OCI-LY3 (cell line): Measurements from ENCODE around the gene PKIG.

Experiments used
- H2AFZ ChIP-seq: fragments of 200-600, 300-600 bp; shearing (Covaris generic); 2 replicates; pipeline ENCODE4 v1.6.0; 2014; ENCODE audit warnings: antibody characterized with exemption, low read depth, low read length
- H3K27ac ChIP-seq: fragments of 200-600, 300-600 bp; sonication (generic); 2 replicates; pipeline ENCODE4 v1.5.1; 2014; ENCODE audit warnings: mild to moderate bottlenecking, low read length, moderate library complexity, mixed read lengths
- H3K27me3 ChIP-seq: fragments of 200-600, 300-600 bp; sonication (generic); 2 replicates; pipeline ENCODE4 v1.6.1; 2014; ENCODE audit warnings: low read depth, low read length, mixed read lengths
- H3K36me3 ChIP-seq: fragments of 200-600, 300-600 bp; sonication (generic); replicated peaks from 2 replicates; pipeline ENCODE3; 2014; ENCODE audit warnings: low read depth, low read length, mixed read lengths
- H3K4me1 ChIP-seq: fragments of 300-600, 200-600 bp; sonication (generic); 2 replicates; pipeline ENCODE4 v1.6.1; 2014; ENCODE audit warnings: low read length, mixed read lengths
- H3K4me2 ChIP-seq: fragments of 200-600, 300-600 bp; sonication (generic); 2 replicates; pipeline ENCODE4 v1.6.1; 2014; ENCODE audit warnings: low read length, mixed read lengths
- H3K4me3 ChIP-seq: fragments of 300-600, 200-600 bp; sonication (generic); 2 replicates; pipeline ENCODE4 v1.5.1; 2014; ENCODE audit warnings: antibody characterized with exemption, mild to moderate bottlenecking, low read length, moderate library complexity
- H3K79me2 ChIP-seq: fragments of 300-600, 200-600 bp; shearing (Covaris generic); 2 replicates; pipeline ENCODE4 v1.6.1; 2014; ENCODE audit warnings: mild to moderate bottlenecking, low read length, mixed read lengths
- H3K9ac ChIP-seq: fragments of 300-600, 200-600 bp; shearing (Covaris generic); 2 replicates; pipeline ENCODE4 v1.6.0; 2014; ENCODE audit warnings: mild to moderate bottlenecking, low read length, moderate library complexity
- H3K9me3 ChIP-seq: fragments of 200-600, 300-600 bp; shearing (Covaris generic); 2 replicates; pipeline ENCODE4 v1.6.1; 2014; ENCODE audit warnings: low read length, mixed read lengths; ENCODE audit not compliant: insufficient read depth
- H4K20me1 ChIP-seq: fragments of 200-600, 300-600 bp; sonication (generic); 2 replicates; pipeline ENCODE4 v1.6.1; 2016; ENCODE audit warnings: low read length, mixed read lengths; ENCODE audit not compliant: insufficient read depth
- CTCF ChIP-seq: fragments of 200-600, 300-600 bp; sonication (generic); IDR thresholded peaks from 2 replicates; pipeline ENCODE4 v1.5.1; 2014; ENCODE audit warnings: antibody characterized with exemption, low read length, low read depth
- EZH2phosphoT487 ChIP-seq: fragments of 200-600 bp; shearing (Covaris generic); IDR thresholded peaks from 2 replicates; pipeline ENCODE4 v1.6.1; 2018; ENCODE audit warnings: antibody characterized with exemption, mixed run types, low read depth

The PKIG gene

GRCh38 chr20:44594730-44595129 is 12.4 kb downstream of the PKIG start:
- no peak for TF ChIP-seq EZH2phosphoT487
- no peak for TF ChIP-seq CTCF
- Histone ChIP-seq H4K20me1 (peaks cover 98% of the 10 kb centered on the region), H3K9ac (peak overlapping the region; percentile 15), H3K9me3 (no peaks in the 10 kb centered on the region), H3K79me2 (peaks cover 100% of the 10 kb centered on the region), H2AFZ (no peak overlapping the region), H3K4me3 (peak overlapping the region; percentile 21; the same call in 1 of the 2 replicates), H3K27ac (peak overlapping the region; percentile 63), H3K36me3 (peaks cover 86% of the 10 kb centered on the region), H3K4me2 (peak overlapping the region; percentile 52), H3K27me3 (no peaks in the 10 kb centered on the region), H3K4me1 (peaks cover 92% of the 10 kb centered on the region)

GRCh38 chr20:44596010-44596409 is 13.6 kb downstream of the PKIG start:
- H3K4me1 ChIP-seq, result peaks cover 92% of the 10 kb centered on the region
- peak overlapping the region; percentile 4; the same call in 1 of the 2 replicates for H3K4me2 ChIP-seq
- peaks cover 100% of the 10 kb centered on the region for H3K79me2 ChIP-seq
- H3K4me3 ChIP-seq, result no peak overlapping the region
- H3K27ac ChIP-seq, result peak overlapping the region; percentile 13; the same call in 1 of the 2 replicates
- TF ChIP-seq EZH2phosphoT487, result no peak
- no peak for TF ChIP-seq CTCF
- H3K27me3 ChIP-seq, result no peaks in the 10 kb centered on the region
- no peak overlapping the region for H3K9ac ChIP-seq
- no peak overlapping the region for H2AFZ ChIP-seq
- H4K20me1 ChIP-seq, result peaks cover 98% of the 10 kb centered on the region
- peaks cover 86% of the 10 kb centered on the region for H3K36me3 ChIP-seq
- H3K9me3 ChIP-seq, result no peaks in the 10 kb centered on the region

- Histone ChIP-seq H3K27ac (peak overlapping the region; percentile 10; the same call in 1 of the 2 replicates), H4K20me1 (peaks cover 99% of the 10 kb centered on the region), H3K4me2 (peak overlapping the region; percentile 23), H3K4me3 (no peak overlapping the region), H3K79me2 (peaks cover 100% of the 10 kb centered on the region), H3K9me3 (no peaks in the 10 kb centered on the region), H3K27me3 (no peaks in the 10 kb centered on the region), H3K9ac (no peak overlapping the region), H2AFZ (no peak overlapping the region), H3K4me1 (peaks cover 94% of the 10 kb centered on the region), H3K36me3 (peaks cover 88% of the 10 kb centered on the region)
- no peak for TF ChIP-seq EZH2phosphoT487
- no peak for TF ChIP-seq CTCF
These were observed 14.5 kb downstream of the PKIG start for GRCh38 chr20:44596876-44597275.

- Histone ChIP-seq H3K4me3 (no peak overlapping the region), H3K27me3 (no peaks in the 10 kb centered on the region), H3K27ac (peak overlapping the region; percentile 11; the same call in 1 of the 2 replicates), H3K9me3 (no peaks in the 10 kb centered on the region), H2AFZ (no peak overlapping the region), H3K36me3 (peaks cover 87% of the 10 kb centered on the region), H4K20me1 (peaks cover 99% of the 10 kb centered on the region), H3K9ac (no peak overlapping the region), H3K79me2 (peaks cover 100% of the 10 kb centered on the region), H3K4me2 (peak overlapping the region; percentile 23), H3K4me1 (peaks cover 88% of the 10 kb centered on the region)
- no peak for TF ChIP-seq EZH2phosphoT487
- no peak for TF ChIP-seq CTCF
These were observed 15.1 kb downstream of the PKIG start for GRCh38 chr20:44597516-44597915.
